GM23338 (cell line): ENCODE data around the gene ATG4B. TPM values are rescaled to one million over a fixed set of nuclear protein-coding genes. Genes with fewer than 3 reads are reported as not detected.

Experiments used
- ATAC-seq: fragments of 200-7000 bp; cut with Tn5 transposase; 3 replicates; pipeline ENCODE4 v1.9.1; 2020
- DNase-seq: peaks from one replicate; pipeline ENCODE4 v3.0.0-alpha.2; 2015; ENCODE audit warnings: low spot score
- H2AFZ ChIP-seq: fragments of 200-600 bp; sonication (generic); 2 replicates; pipeline ENCODE4 v1.8.0; 2016; ENCODE audit warnings: antibody characterized with exemption, mild to moderate bottlenecking, moderate library complexity
- H3F3A ChIP-seq: fragments of 200-600 bp; sonication (generic); replicated peaks from 2 replicates; pipeline ENCODE4 v1.8.0; 2017; ENCODE audit warnings: antibody characterized with exemption, mixed run types, low read depth
- H3K27ac ChIP-seq: fragments of 200-600 bp; sonication (generic); 2 replicates; pipeline ENCODE4 v1.6.1; 2016; ENCODE audit warnings: low read depth
- H3K27me3 ChIP-seq: fragments of 200-600 bp; sonication (generic); 2 replicates; pipeline ENCODE4 v1.8.0; 2016; ENCODE audit warnings: mild to moderate bottlenecking, mixed run types, moderate library complexity; ENCODE audit not compliant: insufficient read depth
- H3K36me3 ChIP-seq: fragments of 200-600 bp; sonication (generic); 2 replicates; pipeline ENCODE4 v1.8.0; 2016; ENCODE audit warnings: mild to moderate bottlenecking; ENCODE audit not compliant: insufficient read depth
- H3K4me1 ChIP-seq: fragments of 200-600 bp; sonication (generic); 2 replicates; pipeline ENCODE4 v1.8.0; 2016; ENCODE audit warnings: mild to moderate bottlenecking, moderate library complexity; ENCODE audit not compliant: insufficient read depth
- H3K4me2 ChIP-seq: fragments of 200-600 bp; sonication (generic); 2 replicates; pipeline ENCODE4 v1.7.1; 2017; ENCODE audit warnings: mixed run types
- H3K4me3 ChIP-seq: fragments of 200-600 bp; sonication (generic); 2 replicates; pipeline ENCODE4 v1.6.1; 2016; ENCODE audit warnings: mixed run types
- H3K79me2 ChIP-seq: fragments of 200-600 bp; sonication (generic); replicated peaks from 2 replicates; pipeline ENCODE4 v1.8.0; 2017; ENCODE audit warnings: mild to moderate bottlenecking; ENCODE audit not compliant: insufficient read depth
- H3K9me2 ChIP-seq: fragments of 200-600 bp; sonication (generic); 2 replicates; pipeline ENCODE4 v1.8.0; 2017; ENCODE audit not compliant: insufficient read depth
- H4K20me1 ChIP-seq: fragments of 200-600 bp; sonication (generic); replicated peaks from 2 replicates; pipeline ENCODE4 v1.8.0; 2017; ENCODE audit warnings: mild to moderate bottlenecking; ENCODE audit not compliant: insufficient read depth
- H3K27ac Mint-ChIP-seq: 2 replicates; pipeline ENCODE4 v1.8.0; 2020; ENCODE audit warnings: inconsistent platforms, mild to moderate bottlenecking, moderate library complexity, mixed read lengths
- H3K27me3 Mint-ChIP-seq: 3 replicates; pipeline ENCODE4 v1.8.0; 2022; ENCODE audit warnings: low read depth, mild to moderate bottlenecking, moderate library complexity, mixed read lengths, inconsistent platforms; ENCODE audit not compliant: insufficient read depth, poor library complexity
- H3K36me3 Mint-ChIP-seq: 3 replicates; pipeline ENCODE4 v1.8.0; 2021; ENCODE audit warnings: low read depth, mild to moderate bottlenecking, inconsistent platforms, moderate library complexity, mixed read lengths
- H3K4me1 Mint-ChIP-seq: 3 replicates; pipeline ENCODE4 v1.8.0; 2020; ENCODE audit warnings: mild to moderate bottlenecking, inconsistent platforms, mixed read lengths
- H3K4me3 Mint-ChIP-seq: 3 replicates; pipeline ENCODE4 v1.8.0; 2021; ENCODE audit warnings: moderate library complexity, mild to moderate bottlenecking, inconsistent platforms, mixed read lengths
- H3K9me3 Mint-ChIP-seq: 3 replicates; pipeline ENCODE4 v1.8.0; 2020; ENCODE audit warnings: moderate library complexity, mild to moderate bottlenecking, inconsistent platforms, mixed read lengths
- EZH2 ChIP-seq: fragments of 200-600 bp; sonication (generic); IDR thresholded peaks from one replicate; pipeline ENCODE4 v1.8.0; 2017; ENCODE audit warnings: antibody characterized with exemption, mild to moderate bottlenecking, low read depth; ENCODE audit not compliant: unreplicated experiment
- EZH2phosphoT487 ChIP-seq: fragments of 200-600 bp; sonication (generic); IDR thresholded peaks from one replicate; pipeline ENCODE4 v1.8.1; 2018; ENCODE audit warnings: antibody characterized with exemption; ENCODE audit not compliant: unreplicated experiment
- JUNB ChIP-seq: IDR thresholded peaks from one replicate; pipeline ENCODE4 v1.6.1; 2016; ENCODE audit warnings: antibody characterized with exemption; ENCODE audit not compliant: unreplicated experiment
- NANOG ChIP-seq: IDR thresholded peaks from 2 replicates; pipeline ENCODE4 v1.6.1; 2016; ENCODE audit warnings: antibody characterized with exemption, borderline replicate concordance
- POLR2AphosphoS5 ChIP-seq: IDR thresholded peaks from 2 replicates; pipeline ENCODE4 v1.6.1; 2016; ENCODE audit warnings: antibody characterized with exemption, low read depth
- STAT1 ChIP-seq: IDR thresholded peaks from one replicate; pipeline ENCODE4 v1.6.1; 2016; ENCODE audit warnings: antibody characterized with exemption; ENCODE audit not compliant: unreplicated experiment
- ZNF331 ChIP-seq: fragments of 250-450 bp; sonication (Bioruptor Pico); IDR thresholded peaks from 2 replicates; pipeline ENCODE4 v1.5.0; 2020; ENCODE audit warnings: low read depth, mild to moderate bottlenecking, moderate library complexity
- polyA plus RNA-seq: library from polyadenylated mRNA; unstranded; fragments of >200 nt; fragmentation: Nextera tagmentation; extraction: Ambion mirVana; gene quantifications from 2 replicates; pipeline ENCODE4 v1.2.1, GENCODE V29; 2016
- total RNA-seq: library from RNA; depleted of rRNA; stranded (reverse); fragments of >200 nt; shearing (Covaris generic); gene quantifications from 2 replicates; pipeline ENCODE4 v1.2.3, GENCODE V29; 2014
- TF ChIP-seq, protein P1 (sequence below): IDR thresholded peaks from 2 replicates; pipeline ENCODE4 v1.6.1; 2016; ENCODE audit warnings: antibody characterized with exemption
- TF ChIP-seq, protein P2 (sequence below): fragments of 250-450 bp; sonication (Bioruptor Pico); IDR thresholded peaks from 2 replicates; pipeline ENCODE4 v1.5.0; 2020; ENCODE audit warnings: mild to moderate bottlenecking, moderate library complexity
- TF ChIP-seq, protein P3 (sequence below): IDR thresholded peaks from one replicate; pipeline ENCODE4 v1.6.1; 2018; ENCODE audit warnings: antibody characterized with exemption; ENCODE audit not compliant: unreplicated experiment

The ATG4B gene
- total and polyA plus RNA-seq, 2 experiments from 2014 or later = 102 to 104 TPM

- Histone ChIP-seq H4K20me1 (peaks cover 2% of the 10 kb centered on the region; the same call in 1 of the 2 replicates), H3K79me2 (0 out of 2 replicates have a peak, but pooled peaks cover under 1% of the 10 kb centered on the region), H3K36me3 (peaks cover 7% of the 10 kb centered on the region), H3K27me3 (no peaks in the 10 kb centered on the region), H3K9me2 (no peaks in the 10 kb centered on the region), H3F3A (no peaks in the 10 kb centered on the region), H3K27ac (no peak overlapping the region), H3K4me2 (no peak overlapping the region), H2AFZ (no peak overlapping the region), H3K4me1 (no peaks in the 10 kb centered on the region), H3K4me3 (no peak overlapping the region)
- DNase-seq (no peak), ATAC-seq (no peak)
- no peak overlapping the region for H3K27ac Mint-ChIP-seq
- H3K4me3 Mint-ChIP-seq = no peak overlapping the region
- H3K9me3 Mint-ChIP-seq = no peaks in the 10 kb centered on the region
- no peak for TF ChIP-seq POLR2AphosphoS5
- no peak for TF ChIP-seq ZNF331 (CRISPR knock-in tag)
- TF ChIP-seq STAT1 = no peak
- no peak for TF ChIP-seq EZH2phosphoT487
- TF ChIP-seq, protein P1, sequence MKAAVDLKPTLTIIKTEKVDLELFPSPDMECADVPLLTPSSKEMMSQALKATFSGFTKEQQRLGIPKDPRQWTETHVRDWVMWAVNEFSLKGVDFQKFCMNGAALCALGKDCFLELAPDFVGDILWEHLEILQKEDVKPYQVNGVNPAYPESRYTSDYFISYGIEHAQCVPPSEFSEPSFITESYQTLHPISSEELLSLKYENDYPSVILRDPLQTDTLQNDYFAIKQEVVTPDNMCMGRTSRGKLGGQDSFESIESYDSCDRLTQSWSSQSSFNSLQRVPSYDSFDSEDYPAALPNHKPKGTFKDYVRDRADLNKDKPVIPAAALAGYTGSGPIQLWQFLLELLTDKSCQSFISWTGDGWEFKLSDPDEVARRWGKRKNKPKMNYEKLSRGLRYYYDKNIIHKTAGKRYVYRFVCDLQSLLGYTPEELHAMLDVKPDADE = no peak
- TF ChIP-seq, protein P2, sequence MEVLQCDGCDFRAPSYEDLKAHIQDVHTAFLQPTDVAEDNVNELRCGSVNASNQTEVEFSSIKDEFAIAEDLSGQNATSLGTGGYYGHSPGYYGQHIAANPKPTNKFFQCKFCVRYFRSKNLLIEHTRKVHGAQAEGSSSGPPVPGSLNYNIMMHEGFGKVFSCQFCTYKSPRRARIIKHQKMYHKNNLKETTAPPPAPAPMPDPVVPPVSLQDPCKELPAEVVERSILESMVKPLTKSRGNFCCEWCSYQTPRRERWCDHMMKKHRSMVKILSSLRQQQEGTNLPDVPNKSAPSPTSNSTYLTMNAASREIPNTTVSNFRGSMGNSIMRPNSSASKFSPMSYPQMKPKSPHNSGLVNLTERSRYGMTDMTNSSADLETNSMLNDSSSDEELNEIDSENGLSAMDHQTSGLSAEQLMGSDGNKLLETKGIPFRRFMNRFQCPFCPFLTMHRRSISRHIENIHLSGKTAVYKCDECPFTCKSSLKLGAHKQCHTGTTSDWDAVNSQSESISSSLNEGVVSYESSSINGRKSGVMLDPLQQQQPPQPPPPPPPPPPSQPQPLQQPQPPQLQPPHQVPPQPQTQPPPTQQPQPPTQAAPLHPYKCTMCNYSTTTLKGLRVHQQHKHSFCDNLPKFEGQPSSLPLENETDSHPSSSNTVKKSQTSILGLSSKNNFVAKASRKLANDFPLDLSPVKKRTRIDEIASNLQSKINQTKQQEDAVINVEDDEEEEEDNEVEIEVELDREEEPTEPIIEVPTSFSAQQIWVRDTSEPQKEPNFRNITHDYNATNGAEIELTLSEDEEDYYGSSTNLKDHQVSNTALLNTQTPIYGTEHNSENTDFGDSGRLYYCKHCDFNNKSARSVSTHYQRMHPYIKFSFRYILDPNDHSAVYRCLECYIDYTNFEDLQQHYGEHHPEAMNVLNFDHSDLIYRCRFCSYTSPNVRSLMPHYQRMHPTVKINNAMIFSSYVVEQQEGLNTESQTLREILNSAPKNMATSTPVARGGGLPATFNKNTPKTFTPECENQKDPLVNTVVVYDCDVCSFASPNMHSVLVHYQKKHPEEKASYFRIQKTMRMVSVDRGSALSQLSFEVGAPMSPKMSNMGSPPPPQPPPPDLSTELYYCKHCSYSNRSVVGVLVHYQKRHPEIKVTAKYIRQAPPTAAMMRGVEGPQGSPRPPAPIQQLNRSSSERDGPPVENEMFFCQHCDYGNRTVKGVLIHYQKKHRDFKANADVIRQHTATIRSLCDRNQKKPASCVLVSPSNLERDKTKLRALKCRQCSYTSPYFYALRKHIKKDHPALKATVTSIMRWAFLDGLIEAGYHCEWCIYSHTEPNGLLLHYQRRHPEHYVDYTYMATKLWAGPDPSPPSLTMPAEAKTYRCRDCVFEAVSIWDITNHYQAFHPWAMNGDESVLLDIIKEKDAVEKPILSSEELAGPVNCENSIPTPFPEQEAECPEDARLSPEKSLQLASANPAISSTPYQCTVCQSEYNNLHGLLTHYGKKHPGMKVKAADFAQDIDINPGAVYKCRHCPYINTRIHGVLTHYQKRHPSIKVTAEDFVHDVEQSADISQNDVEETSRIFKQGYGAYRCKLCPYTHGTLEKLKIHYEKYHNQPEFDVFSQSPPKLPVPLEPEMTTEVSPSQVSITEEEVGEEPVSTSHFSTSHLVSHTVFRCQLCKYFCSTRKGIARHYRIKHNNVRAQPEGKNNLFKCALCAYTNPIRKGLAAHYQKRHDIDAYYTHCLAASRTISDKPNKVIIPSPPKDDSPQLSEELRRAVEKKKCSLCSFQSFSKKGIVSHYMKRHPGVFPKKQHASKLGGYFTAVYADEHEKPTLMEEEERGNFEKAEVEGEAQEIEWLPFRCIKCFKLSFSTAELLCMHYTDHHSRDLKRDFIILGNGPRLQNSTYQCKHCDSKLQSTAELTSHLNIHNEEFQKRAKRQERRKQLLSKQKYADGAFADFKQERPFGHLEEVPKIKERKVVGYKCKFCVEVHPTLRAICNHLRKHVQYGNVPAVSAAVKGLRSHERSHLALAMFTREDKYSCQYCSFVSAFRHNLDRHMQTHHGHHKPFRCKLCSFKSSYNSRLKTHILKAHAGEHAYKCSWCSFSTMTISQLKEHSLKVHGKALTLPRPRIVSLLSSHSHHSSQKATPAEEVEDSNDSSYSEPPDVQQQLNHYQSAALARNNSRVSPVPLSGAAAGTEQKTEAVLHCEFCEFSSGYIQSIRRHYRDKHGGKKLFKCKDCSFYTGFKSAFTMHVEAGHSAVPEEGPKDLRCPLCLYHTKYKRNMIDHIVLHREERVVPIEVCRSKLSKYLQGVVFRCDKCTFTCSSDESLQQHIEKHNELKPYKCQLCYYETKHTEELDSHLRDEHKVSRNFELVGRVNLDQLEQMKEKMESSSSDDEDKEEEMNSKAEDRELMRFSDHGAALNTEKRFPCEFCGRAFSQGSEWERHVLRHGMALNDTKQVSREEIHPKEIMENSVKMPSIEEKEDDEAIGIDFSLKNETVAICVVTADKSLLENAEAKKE (CRISPR knock-in tag) = no peak
- TF ChIP-seq EZH2 = no peak
- TF ChIP-seq NANOG = no peak
- TF ChIP-seq JUNB = no peak
- TF ChIP-seq, protein P3, sequence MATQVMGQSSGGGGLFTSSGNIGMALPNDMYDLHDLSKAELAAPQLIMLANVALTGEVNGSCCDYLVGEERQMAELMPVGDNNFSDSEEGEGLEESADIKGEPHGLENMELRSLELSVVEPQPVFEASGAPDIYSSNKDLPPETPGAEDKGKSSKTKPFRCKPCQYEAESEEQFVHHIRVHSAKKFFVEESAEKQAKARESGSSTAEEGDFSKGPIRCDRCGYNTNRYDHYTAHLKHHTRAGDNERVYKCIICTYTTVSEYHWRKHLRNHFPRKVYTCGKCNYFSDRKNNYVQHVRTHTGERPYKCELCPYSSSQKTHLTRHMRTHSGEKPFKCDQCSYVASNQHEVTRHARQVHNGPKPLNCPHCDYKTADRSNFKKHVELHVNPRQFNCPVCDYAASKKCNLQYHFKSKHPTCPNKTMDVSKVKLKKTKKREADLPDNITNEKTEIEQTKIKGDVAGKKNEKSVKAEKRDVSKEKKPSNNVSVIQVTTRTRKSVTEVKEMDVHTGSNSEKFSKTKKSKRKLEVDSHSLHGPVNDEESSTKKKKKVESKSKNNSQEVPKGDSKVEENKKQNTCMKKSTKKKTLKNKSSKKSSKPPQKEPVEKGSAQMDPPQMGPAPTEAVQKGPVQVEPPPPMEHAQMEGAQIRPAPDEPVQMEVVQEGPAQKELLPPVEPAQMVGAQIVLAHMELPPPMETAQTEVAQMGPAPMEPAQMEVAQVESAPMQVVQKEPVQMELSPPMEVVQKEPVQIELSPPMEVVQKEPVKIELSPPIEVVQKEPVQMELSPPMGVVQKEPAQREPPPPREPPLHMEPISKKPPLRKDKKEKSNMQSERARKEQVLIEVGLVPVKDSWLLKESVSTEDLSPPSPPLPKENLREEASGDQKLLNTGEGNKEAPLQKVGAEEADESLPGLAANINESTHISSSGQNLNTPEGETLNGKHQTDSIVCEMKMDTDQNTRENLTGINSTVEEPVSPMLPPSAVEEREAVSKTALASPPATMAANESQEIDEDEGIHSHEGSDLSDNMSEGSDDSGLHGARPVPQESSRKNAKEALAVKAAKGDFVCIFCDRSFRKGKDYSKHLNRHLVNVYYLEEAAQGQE = no peak
- H3K27me3 Mint-ChIP-seq = peaks cover 3% of the 10 kb centered on the region
- no peaks in the 10 kb centered on the region; the same call in 2 of the 3 replicates for H3K4me1 Mint-ChIP-seq
- H3K36me3 Mint-ChIP-seq = peaks cover 44% of the 10 kb centered on the region
Observed at GRCh38 chr2:241602720-241603119, 34.8 kb upstream of the ATG4B start.
